ENCODE data around the gene RBM15. TPM values are rescaled to one million over a fixed set of nuclear protein-coding genes. Genes with fewer than 3 reads are reported as not detected.
A peak's percentile ranks its signal among the peaks of the same experiment; 100 is the strongest.

Gene RBM15
- total RNA-seq, 4 donors from 2014 or later, result 40.9 to 49.0 (median 45.3) TPM

GRCh38 chr1:110307239-110307974, 31.8 kb upstream of the RBM15 start:
- Histone ChIP-seq H3K36me3 (no peaks in the 10 kb centered on the region), H3K27ac (no peak overlapping the region), H3K4me3 (no peak overlapping the region), H3K4me1 (peaks cover 0 to 14% (median 6%) of the 10 kb centered on the region in 4 donors), H3K9me3 (no peaks in the 10 kb centered on the region), H3K27me3 (no peaks in the 10 kb centered on the region)
- WGBS, 2 donors, result 76 to 85% methylated on average over 10 to 11 of the region's 11 CpGs
- TF ChIP-seq, protein P1, sequence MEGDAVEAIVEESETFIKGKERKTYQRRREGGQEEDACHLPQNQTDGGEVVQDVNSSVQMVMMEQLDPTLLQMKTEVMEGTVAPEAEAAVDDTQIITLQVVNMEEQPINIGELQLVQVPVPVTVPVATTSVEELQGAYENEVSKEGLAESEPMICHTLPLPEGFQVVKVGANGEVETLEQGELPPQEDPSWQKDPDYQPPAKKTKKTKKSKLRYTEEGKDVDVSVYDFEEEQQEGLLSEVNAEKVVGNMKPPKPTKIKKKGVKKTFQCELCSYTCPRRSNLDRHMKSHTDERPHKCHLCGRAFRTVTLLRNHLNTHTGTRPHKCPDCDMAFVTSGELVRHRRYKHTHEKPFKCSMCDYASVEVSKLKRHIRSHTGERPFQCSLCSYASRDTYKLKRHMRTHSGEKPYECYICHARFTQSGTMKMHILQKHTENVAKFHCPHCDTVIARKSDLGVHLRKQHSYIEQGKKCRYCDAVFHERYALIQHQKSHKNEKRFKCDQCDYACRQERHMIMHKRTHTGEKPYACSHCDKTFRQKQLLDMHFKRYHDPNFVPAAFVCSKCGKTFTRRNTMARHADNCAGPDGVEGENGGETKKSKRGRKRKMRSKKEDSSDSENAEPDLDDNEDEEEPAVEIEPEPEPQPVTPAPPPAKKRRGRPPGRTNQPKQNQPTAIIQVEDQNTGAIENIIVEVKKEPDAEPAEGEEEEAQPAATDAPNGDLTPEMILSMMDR (IDR thresholded peaks at IDR 0.05), result no peak
- no peak for TF ChIP-seq POLR2A (IDR thresholded peaks at IDR 0.05)
- TF ChIP-seq EP300 (IDR thresholded peaks at IDR 0.05), result no peak
- no peak for DNase-seq (ENCODE audit: low spot score in 2 of 2)

GRCh38 chr1:110308247-110308646, 30.9 kb upstream of the RBM15 start:
- WGBS, 2 donors, result 24 to 28% methylated on average over 3 of the region's 3 CpGs
- H3K9me3 ChIP-seq, result no peaks in the 10 kb centered on the region
- peaks cover 0 to 19% (median 8%) of the 10 kb centered on the region in 4 donors for H3K4me1 ChIP-seq
- TF ChIP-seq EP300 (IDR thresholded peaks at IDR 0.05) (no peak), POLR2A (IDR thresholded peaks at IDR 0.05) (no peak)
- TF ChIP-seq, protein P1 (IDR thresholded peaks at IDR 0.05), result no peak
- H3K36me3 ChIP-seq, result no peaks in the 10 kb centered on the region
- peak overlapping the region in 1 of 4 donors; percentile 55 for H3K27ac ChIP-seq
- no peaks in the 10 kb centered on the region for H3K27me3 ChIP-seq
- no peak overlapping the region for H3K4me3 ChIP-seq
- DNase-seq (ENCODE audit: low spot score in 2 of 2), result no peak

DNA sequence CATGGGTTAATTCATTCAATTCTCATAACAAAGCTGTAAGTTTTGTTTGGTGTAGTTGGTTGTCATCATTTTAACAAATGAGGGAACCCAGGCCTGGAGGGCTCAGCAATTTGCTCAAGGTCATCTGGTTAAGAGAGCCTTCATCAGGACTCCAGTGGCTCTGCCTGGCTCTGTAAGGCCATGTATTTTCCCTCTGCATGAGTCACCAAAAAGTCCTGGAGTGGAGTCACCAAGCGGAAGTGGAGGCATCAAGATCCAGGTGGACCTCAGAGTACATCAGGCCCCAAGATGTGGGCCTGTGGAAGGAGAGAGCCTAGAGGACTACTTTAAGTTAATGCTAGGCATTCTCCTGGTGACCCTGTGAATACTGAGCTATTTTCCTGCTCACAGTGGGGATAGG, 30.0 kb upstream of the RBM15 start:
- Histone ChIP-seq H3K27me3 (no peaks in the 10 kb centered on the region), H3K27ac (no peak overlapping the region), H3K9me3 (no peaks in the 10 kb centered on the region)

GRCh38 chr1:110309767-110310166, 29.4 kb upstream of the RBM15 start:
- no peak overlapping the region for H3K27ac ChIP-seq
- H3K4me3 ChIP-seq, result no peak overlapping the region
- H3K4me1 ChIP-seq, result peaks cover 0 to 19% (median 8%) of the 10 kb centered on the region in 4 donors
- no peaks in the 10 kb centered on the region for H3K9me3 ChIP-seq
- 64 to 83% methylated on average over 2 to 3 of the region's 3 CpGs for WGBS, 2 donors
- no peaks in the 10 kb centered on the region for H3K27me3 ChIP-seq
- H3K36me3 ChIP-seq, result no peaks in the 10 kb centered on the region
- TF ChIP-seq POLR2A (IDR thresholded peaks at IDR 0.05), result no peak
- TF ChIP-seq, protein P1 (IDR thresholded peaks at IDR 0.05), result no peak
- no peak for TF ChIP-seq EP300 (IDR thresholded peaks at IDR 0.05)
- DNase-seq (ENCODE audit: low spot score in 2 of 2), result no peak

More for the DNA sequence above, 30.0 kb upstream of the RBM15 start:
- WGBS, 2 donors, result 53 to 100% methylated on average over 1 of the region's 1 CpG
- Histone ChIP-seq H3K4me3 (no peak overlapping the region), H3K4me1 (peaks cover 0 to 19% (median 8%) of the 10 kb centered on the region in 4 donors), H3K36me3 (no peaks in the 10 kb centered on the region)
- no peak for TF ChIP-seq EP300 (IDR thresholded peaks at IDR 0.05)
- TF ChIP-seq, protein P1 (IDR thresholded peaks at IDR 0.05), result no peak
- TF ChIP-seq POLR2A (IDR thresholded peaks at IDR 0.05), result no peak
- DNase-seq (ENCODE audit: low spot score in 2 of 2), result no peak

DNA sequence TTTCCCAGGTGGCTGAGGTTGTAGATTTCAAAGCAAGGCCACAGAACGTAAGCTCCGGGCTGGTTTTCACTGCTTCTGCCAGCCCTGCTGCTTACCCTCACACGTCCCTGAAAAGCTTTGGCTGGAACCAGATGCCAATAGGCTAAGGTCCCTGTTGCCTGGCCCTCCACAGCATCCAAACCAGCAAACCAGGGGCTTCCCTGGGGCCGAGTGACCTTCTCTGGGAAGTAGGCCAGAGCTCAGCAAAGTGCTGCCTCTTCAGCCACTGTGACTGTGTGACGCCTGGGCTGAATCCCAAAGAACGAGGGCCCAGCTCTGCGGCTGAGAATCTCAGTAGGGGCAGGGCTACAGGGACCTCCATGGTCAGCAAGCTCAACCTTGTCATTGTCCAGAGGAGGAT, 28.9 kb upstream of the RBM15 start:
- H3K27ac ChIP-seq, result no peak overlapping the region
- TF ChIP-seq EP300 (IDR thresholded peaks at IDR 0.05) (no peak), POLR2A (IDR thresholded peaks at IDR 0.05) (no peak)
- TF ChIP-seq, protein P1 (IDR thresholded peaks at IDR 0.05), result no peak
- no peak for DNase-seq (ENCODE audit: low spot score in 2 of 2)
- 44 to 64% methylated on average over 7 of the region's 7 CpGs for WGBS, 2 donors
- no peaks in the 10 kb centered on the region for H3K27me3 ChIP-seq
- H3K4me1 ChIP-seq, result peaks cover 0 to 19% (median 8%) of the 10 kb centered on the region in 4 donors
- no peak overlapping the region for H3K4me3 ChIP-seq
- H3K36me3 ChIP-seq, result no peaks in the 10 kb centered on the region
- no peaks in the 10 kb centered on the region for H3K9me3 ChIP-seq
